OCI-LY1 (cell line): Measurements from ENCODE around the gene TMEM9.

ENCODE experiments used
- H2AFZ ChIP-seq: fragments of 200-600 bp; sonication (generic), shearing (Covaris generic); 2 replicates; pipeline ENCODE4 v1.6.0; 2014; ENCODE audit warnings: antibody characterized with exemption, mild to moderate bottlenecking, low read length
- H3F3A ChIP-seq: fragments of 200-600 bp; sonication (generic), shearing (Covaris generic); 2 replicates; pipeline ENCODE4 v1.6.0; 2014; ENCODE audit warnings: mild to moderate bottlenecking, antibody characterized with exemption, low read length, moderate library complexity; ENCODE audit not compliant: insufficient read depth
- H3K27ac ChIP-seq: fragments of 200-600 bp; sonication (generic); 2 replicates; pipeline ENCODE4 v1.5.1; 2014; ENCODE audit warnings: low read length, mixed run types, mild to moderate bottlenecking, low read depth; ENCODE audit not compliant: poor library complexity, severe bottlenecking
- H3K27me3 ChIP-seq: fragments of 200-600 bp; sonication (generic); 2 replicates; pipeline ENCODE4 v1.6.0; 2014; ENCODE audit warnings: antibody characterized with exemption, mild to moderate bottlenecking, low read length, moderate library complexity; ENCODE audit not compliant: insufficient read depth
- H3K36me3 ChIP-seq: fragments of 200-600 bp; sonication (generic); 2 replicates; pipeline ENCODE4 v1.6.1; 2014; ENCODE audit warnings: mild to moderate bottlenecking, antibody characterized with exemption, low read length, moderate library complexity, mixed read lengths; ENCODE audit not compliant: insufficient read depth
- H3K4me1 ChIP-seq: fragments of 200-600 bp; sonication (generic); 2 replicates; pipeline ENCODE4 v1.5.1; 2014; ENCODE audit warnings: mild to moderate bottlenecking, low read length, moderate library complexity; ENCODE audit not compliant: insufficient read depth, severe bottlenecking
- H3K4me2 ChIP-seq: fragments of 200-600 bp; sonication (generic), shearing (Covaris generic); 2 replicates; pipeline ENCODE4 v1.6.1; 2014; ENCODE audit warnings: low read length
- H3K4me3 ChIP-seq: fragments of 200-600 bp; sonication (generic); 2 replicates; pipeline ENCODE4 v1.5.1; 2014; ENCODE audit warnings: low read length, low read depth, mild to moderate bottlenecking, mixed read lengths; ENCODE audit not compliant: poor library complexity, severe bottlenecking
- H3K79me2 ChIP-seq: fragments of 200-600 bp; shearing (Covaris generic); 2 replicates; pipeline ENCODE4 v1.6.1; 2016; ENCODE audit warnings: mixed run types, low read length, mixed read lengths; ENCODE audit not compliant: insufficient read depth
- H3K9ac ChIP-seq: fragments of 200-600 bp; sonication (generic), shearing (Covaris generic); 2 replicates; pipeline ENCODE4 v1.6.1; 2014; ENCODE audit warnings: mild to moderate bottlenecking, low read length, mixed read lengths
- H3K9me2 ChIP-seq: fragments of 200-600 bp; sonication (generic), shearing (Covaris generic); 2 replicates; pipeline ENCODE4 v1.6.1; 2014; ENCODE audit warnings: low read depth, mild to moderate bottlenecking, low read length, mixed read lengths
- H3K9me3 ChIP-seq: fragments of 200-600 bp; shearing (Covaris generic); 2 replicates; pipeline ENCODE4 v1.6.1; 2014; ENCODE audit warnings: low read length, mixed read lengths
- H4K20me1 ChIP-seq: fragments of 200-600 bp; sonication (generic), shearing (Covaris generic); 2 replicates; pipeline ENCODE4 v1.6.0; 2016; ENCODE audit warnings: mild to moderate bottlenecking, low read length; ENCODE audit not compliant: insufficient read depth
- EZH2 ChIP-seq: fragments of 200-600 bp; sonication (generic), shearing (Covaris generic); IDR thresholded peaks from 2 replicates; pipeline ENCODE4 v1.8.0; 2017; ENCODE audit warnings: borderline replicate concordance, mixed run types, mild to moderate bottlenecking, antibody characterized with exemption, low read length, moderate library complexity, mixed read lengths
- TF ChIP-seq, protein P1 (sequence below): fragments of 200-600 bp; sonication (generic), shearing (Covaris generic); IDR thresholded peaks from 2 replicates; pipeline ENCODE4 v1.5.1; 2017; ENCODE audit warnings: mild to moderate bottlenecking, antibody characterized with exemption, low read length, moderate library complexity, mixed read lengths

The TMEM9 gene

DNA sequence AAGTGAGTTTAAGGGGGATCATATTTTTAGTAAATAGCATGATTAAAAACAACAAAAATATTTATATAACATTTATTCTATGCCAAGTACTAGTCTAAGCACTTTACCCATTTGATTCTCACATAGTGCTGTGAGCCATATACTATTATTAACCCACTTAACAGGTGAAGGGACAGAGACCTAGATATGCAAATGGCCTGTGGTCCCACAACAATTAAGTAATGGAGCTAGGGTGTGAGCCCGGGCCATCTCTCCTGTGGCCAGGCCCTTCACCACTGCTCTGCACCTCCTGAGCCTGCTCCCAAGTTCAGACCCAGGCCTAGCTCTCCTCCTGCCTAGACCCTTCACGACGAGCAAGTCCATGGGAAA is 27.8 kb downstream of the TMEM9 start:
- H3K27ac ChIP-seq, result no peak overlapping the region
- no peak overlapping the region for H3K4me2 ChIP-seq
- TF ChIP-seq, protein P1, sequence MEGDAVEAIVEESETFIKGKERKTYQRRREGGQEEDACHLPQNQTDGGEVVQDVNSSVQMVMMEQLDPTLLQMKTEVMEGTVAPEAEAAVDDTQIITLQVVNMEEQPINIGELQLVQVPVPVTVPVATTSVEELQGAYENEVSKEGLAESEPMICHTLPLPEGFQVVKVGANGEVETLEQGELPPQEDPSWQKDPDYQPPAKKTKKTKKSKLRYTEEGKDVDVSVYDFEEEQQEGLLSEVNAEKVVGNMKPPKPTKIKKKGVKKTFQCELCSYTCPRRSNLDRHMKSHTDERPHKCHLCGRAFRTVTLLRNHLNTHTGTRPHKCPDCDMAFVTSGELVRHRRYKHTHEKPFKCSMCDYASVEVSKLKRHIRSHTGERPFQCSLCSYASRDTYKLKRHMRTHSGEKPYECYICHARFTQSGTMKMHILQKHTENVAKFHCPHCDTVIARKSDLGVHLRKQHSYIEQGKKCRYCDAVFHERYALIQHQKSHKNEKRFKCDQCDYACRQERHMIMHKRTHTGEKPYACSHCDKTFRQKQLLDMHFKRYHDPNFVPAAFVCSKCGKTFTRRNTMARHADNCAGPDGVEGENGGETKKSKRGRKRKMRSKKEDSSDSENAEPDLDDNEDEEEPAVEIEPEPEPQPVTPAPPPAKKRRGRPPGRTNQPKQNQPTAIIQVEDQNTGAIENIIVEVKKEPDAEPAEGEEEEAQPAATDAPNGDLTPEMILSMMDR, result no peak
- TF ChIP-seq EZH2, result no peak
- no peaks in the 10 kb centered on the region for H3K27me3 ChIP-seq
- no peak overlapping the region for H2AFZ ChIP-seq
- H3K4me1 ChIP-seq, result no peaks in the 10 kb centered on the region
- no peaks in the 10 kb centered on the region for H3K36me3 ChIP-seq
- H3K79me2 ChIP-seq, result no peaks in the 10 kb centered on the region
- no peaks in the 10 kb centered on the region for H3K9me2 ChIP-seq
- H3K4me3 ChIP-seq, result no peak overlapping the region
- H3K9ac ChIP-seq, result no peak overlapping the region
- no peaks in the 10 kb centered on the region for H3K9me3 ChIP-seq
- no peaks in the 10 kb centered on the region for H4K20me1 ChIP-seq
- H3F3A ChIP-seq, result no peaks in the 10 kb centered on the region

GRCh38 chr1:201125800-201126199 is 28.5 kb downstream of the TMEM9 start:
- TF ChIP-seq, protein P1, result no peak
- no peak for TF ChIP-seq EZH2
- Histone ChIP-seq H3K9me2 (no peaks in the 10 kb centered on the region), H3K4me2 (no peak overlapping the region), H3K27me3 (no peaks in the 10 kb centered on the region), H3F3A (no peaks in the 10 kb centered on the region), H3K9me3 (no peaks in the 10 kb centered on the region), H4K20me1 (no peaks in the 10 kb centered on the region), H2AFZ (no peak overlapping the region), H3K79me2 (no peaks in the 10 kb centered on the region), H3K27ac (no peak overlapping the region), H3K36me3 (no peaks in the 10 kb centered on the region), H3K9ac (no peak overlapping the region), H3K4me1 (no peaks in the 10 kb centered on the region), H3K4me3 (no peak overlapping the region)

GRCh38 chr1:201125019-201125418 is 29.3 kb downstream of the TMEM9 start:
- no peaks in the 10 kb centered on the region for H3K27me3 ChIP-seq
- H3K36me3 ChIP-seq, result no peaks in the 10 kb centered on the region
- no peaks in the 10 kb centered on the region for H3K79me2 ChIP-seq
- no peaks in the 10 kb centered on the region for H3K4me1 ChIP-seq
- no peak overlapping the region for H2AFZ ChIP-seq
- no peaks in the 10 kb centered on the region for H4K20me1 ChIP-seq
- no peaks in the 10 kb centered on the region for H3F3A ChIP-seq
- TF ChIP-seq, protein P1, result no peak
- TF ChIP-seq EZH2, result no peak
- H3K4me2 ChIP-seq, result no peak overlapping the region
- no peak overlapping the region for H3K27ac ChIP-seq
- no peak overlapping the region for H3K4me3 ChIP-seq
- no peaks in the 10 kb centered on the region for H3K9me3 ChIP-seq
- no peak overlapping the region for H3K9ac ChIP-seq
- no peaks in the 10 kb centered on the region for H3K9me2 ChIP-seq
